Measurements from ENCODE around the gene VPS35L. TPM values are rescaled to one million over a fixed set of nuclear protein-coding genes. Genes with fewer than 3 reads are reported as not detected.
A peak's percentile ranks its signal among the peaks of the same experiment; 100 is the strongest.

Gene VPS35L
- total and polyA plus RNA-seq, 2 of the 13 experiments (the other 11 are each of a cell fraction or from before 2014, with no cell fraction given), result 1.4 to 1.6 TPM

DNA sequence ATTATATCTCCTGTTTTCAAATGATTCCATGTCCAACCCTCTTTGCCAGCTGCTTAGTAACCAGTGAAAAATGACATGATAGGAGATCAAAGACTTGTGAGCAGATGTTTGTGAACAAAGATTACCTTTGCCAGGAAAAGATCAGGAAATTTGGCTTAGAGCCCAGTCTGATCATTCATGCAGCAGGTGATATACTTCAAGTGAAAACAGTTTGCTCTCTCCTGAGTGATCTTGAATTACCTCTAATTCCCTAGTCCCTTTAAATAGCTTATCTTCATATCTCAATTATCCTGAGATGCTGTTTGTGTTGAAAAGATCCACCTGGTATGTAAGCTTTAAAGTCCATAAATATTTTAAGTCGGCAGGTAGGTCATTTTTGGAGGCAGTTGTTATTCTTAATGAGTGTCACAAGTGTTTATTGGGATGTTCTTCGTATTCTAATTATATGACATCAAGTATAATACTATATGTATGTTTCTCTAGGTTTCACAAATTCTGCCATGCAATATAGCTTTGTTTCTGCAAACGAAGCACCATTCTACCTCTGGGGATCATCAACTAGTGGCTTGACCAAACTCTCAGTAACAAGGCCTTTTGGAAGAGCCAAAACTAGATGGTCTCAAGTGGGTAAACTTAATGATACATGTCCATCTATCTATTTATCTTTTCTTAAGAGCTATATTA lies 13.2 kb upstream of the VPS35L start (continued):
- no peak for TF ChIP-seq ZNF572 (CRISPR knock-in tag; IDR thresholded peaks at IDR 0.05)
- no peak for TF ChIP-seq ZNF780A (CRISPR knock-in tag; IDR thresholded peaks at IDR 0.05)
- TF ChIP-seq ZNF121 (CRISPR knock-in tag; IDR thresholded peaks at IDR 0.05), result no peak
- TF ChIP-seq JARID2 (CRISPR knock-in tag; IDR thresholded peaks at IDR 0.05; ENCODE audit: insufficient replicate concordance), result no peak
- TF ChIP-seq, protein P1, sequence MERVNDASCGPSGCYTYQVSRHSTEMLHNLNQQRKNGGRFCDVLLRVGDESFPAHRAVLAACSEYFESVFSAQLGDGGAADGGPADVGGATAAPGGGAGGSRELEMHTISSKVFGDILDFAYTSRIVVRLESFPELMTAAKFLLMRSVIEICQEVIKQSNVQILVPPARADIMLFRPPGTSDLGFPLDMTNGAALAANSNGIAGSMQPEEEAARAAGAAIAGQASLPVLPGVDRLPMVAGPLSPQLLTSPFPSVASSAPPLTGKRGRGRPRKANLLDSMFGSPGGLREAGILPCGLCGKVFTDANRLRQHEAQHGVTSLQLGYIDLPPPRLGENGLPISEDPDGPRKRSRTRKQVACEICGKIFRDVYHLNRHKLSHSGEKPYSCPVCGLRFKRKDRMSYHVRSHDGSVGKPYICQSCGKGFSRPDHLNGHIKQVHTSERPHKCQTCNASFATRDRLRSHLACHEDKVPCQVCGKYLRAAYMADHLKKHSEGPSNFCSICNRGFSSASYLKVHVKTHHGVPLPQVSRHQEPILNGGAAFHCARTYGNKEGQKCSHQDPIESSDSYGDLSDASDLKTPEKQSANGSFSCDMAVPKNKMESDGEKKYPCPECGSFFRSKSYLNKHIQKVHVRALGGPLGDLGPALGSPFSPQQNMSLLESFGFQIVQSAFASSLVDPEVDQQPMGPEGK (CRISPR knock-in tag; IDR thresholded peaks at IDR 0.05), result 0 out of 2 replicates have a peak, but pooled peaks have one; percentile 18
- TF ChIP-seq PCBP2 (optimal IDR thresholded peaks at IDR 0.05; ENCODE audit: low read depth, low read length, poor library complexity, severe bottlenecking), result no peak
- TF ChIP-seq ZNF446 (CRISPR knock-in tag; IDR thresholded peaks at IDR 0.05), result no peak
- TF ChIP-seq ZNF709 (CRISPR knock-in tag; IDR thresholded peaks at IDR 0.05), result no peak
- peak; percentile 95 for TF ChIP-seq FOSL2 (CRISPR knock-in tag; IDR thresholded peaks at IDR 0.05)
- TF ChIP-seq ZNF552 (CRISPR knock-in tag; IDR thresholded peaks at IDR 0.05; ENCODE audit: borderline replicate concordance), result no peak
- TF ChIP-seq ZSCAN9 (CRISPR knock-in tag; IDR thresholded peaks at IDR 0.05; ENCODE audit: borderline replicate concordance), result peak; percentile 96
- TF ChIP-seq, protein P2, sequence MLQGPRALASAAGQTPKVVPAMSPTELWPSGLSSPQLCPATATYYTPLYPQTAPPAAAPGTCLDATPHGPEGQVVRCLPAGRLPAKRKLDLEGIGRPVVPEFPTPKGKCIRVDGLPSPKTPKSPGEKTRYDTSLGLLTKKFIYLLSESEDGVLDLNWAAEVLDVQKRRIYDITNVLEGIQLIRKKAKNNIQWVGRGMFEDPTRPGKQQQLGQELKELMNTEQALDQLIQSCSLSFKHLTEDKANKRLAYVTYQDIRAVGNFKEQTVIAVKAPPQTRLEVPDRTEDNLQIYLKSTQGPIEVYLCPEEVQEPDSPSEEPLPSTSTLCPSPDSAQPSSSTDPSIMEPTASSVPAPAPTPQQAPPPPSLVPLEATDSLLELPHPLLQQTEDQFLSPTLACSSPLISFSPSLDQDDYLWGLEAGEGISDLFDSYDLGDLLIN (CRISPR knock-in tag; IDR thresholded peaks at IDR 0.05; ENCODE audit: borderline replicate concordance), result no peak
- TF ChIP-seq, protein P3, sequence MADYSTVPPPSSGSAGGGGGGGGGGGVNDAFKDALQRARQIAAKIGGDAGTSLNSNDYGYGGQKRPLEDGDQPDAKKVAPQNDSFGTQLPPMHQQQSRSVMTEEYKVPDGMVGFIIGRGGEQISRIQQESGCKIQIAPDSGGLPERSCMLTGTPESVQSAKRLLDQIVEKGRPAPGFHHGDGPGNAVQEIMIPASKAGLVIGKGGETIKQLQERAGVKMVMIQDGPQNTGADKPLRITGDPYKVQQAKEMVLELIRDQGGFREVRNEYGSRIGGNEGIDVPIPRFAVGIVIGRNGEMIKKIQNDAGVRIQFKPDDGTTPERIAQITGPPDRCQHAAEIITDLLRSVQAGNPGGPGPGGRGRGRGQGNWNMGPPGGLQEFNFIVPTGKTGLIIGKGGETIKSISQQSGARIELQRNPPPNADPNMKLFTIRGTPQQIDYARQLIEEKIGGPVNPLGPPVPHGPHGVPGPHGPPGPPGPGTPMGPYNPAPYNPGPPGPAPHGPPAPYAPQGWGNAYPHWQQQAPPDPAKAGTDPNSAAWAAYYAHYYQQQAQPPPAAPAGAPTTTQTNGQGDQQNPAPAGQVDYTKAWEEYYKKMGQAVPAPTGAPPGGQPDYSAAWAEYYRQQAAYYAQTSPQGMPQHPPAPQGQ (CRISPR knock-in tag; IDR thresholded peaks at IDR 0.05; ENCODE audit: borderline replicate concordance), result no peak
- TF ChIP-seq, protein P4, sequence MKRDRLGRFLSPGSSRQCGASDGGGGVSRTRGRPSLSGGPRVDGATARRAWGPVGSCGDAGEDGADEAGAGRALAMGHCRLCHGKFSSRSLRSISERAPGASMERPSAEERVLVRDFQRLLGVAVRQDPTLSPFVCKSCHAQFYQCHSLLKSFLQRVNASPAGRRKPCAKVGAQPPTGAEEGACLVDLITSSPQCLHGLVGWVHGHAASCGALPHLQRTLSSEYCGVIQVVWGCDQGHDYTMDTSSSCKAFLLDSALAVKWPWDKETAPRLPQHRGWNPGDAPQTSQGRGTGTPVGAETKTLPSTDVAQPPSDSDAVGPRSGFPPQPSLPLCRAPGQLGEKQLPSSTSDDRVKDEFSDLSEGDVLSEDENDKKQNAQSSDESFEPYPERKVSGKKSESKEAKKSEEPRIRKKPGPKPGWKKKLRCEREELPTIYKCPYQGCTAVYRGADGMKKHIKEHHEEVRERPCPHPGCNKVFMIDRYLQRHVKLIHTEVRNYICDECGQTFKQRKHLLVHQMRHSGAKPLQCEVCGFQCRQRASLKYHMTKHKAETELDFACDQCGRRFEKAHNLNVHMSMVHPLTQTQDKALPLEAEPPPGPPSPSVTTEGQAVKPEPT (CRISPR knock-in tag; IDR thresholded peaks at IDR 0.05; ENCODE audit: low read depth), result no peak
- TF ChIP-seq, protein P5, sequence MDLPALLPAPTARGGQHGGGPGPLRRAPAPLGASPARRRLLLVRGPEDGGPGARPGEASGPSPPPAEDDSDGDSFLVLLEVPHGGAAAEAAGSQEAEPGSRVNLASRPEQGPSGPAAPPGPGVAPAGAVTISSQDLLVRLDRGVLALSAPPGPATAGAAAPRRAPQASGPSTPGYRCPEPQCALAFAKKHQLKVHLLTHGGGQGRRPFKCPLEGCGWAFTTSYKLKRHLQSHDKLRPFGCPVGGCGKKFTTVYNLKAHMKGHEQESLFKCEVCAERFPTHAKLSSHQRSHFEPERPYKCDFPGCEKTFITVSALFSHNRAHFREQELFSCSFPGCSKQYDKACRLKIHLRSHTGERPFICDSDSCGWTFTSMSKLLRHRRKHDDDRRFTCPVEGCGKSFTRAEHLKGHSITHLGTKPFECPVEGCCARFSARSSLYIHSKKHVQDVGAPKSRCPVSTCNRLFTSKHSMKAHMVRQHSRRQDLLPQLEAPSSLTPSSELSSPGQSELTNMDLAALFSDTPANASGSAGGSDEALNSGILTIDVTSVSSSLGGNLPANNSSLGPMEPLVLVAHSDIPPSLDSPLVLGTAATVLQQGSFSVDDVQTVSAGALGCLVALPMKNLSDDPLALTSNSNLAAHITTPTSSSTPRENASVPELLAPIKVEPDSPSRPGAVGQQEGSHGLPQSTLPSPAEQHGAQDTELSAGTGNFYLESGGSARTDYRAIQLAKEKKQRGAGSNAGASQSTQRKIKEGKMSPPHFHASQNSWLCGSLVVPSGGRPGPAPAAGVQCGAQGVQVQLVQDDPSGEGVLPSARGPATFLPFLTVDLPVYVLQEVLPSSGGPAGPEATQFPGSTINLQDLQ (CRISPR knock-in tag; IDR thresholded peaks at IDR 0.05), result no peak
- TF ChIP-seq ZNF775 (CRISPR knock-in tag; IDR thresholded peaks at IDR 0.05; ENCODE audit: borderline replicate concordance), result no peak
- TF ChIP-seq, protein P6, sequence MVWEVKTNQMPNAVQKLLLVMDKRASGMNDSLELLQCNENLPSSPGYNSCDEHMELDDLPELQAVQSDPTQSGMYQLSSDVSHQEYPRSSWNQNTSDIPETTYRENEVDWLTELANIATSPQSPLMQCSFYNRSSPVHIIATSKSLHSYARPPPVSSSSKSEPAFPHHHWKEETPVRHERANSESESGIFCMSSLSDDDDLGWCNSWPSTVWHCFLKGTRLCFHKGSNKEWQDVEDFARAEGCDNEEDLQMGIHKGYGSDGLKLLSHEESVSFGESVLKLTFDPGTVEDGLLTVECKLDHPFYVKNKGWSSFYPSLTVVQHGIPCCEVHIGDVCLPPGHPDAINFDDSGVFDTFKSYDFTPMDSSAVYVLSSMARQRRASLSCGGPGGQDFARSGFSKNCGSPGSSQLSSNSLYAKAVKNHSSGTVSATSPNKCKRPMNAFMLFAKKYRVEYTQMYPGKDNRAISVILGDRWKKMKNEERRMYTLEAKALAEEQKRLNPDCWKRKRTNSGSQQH (CRISPR knock-in tag; IDR thresholded peaks at IDR 0.05; ENCODE audit: low read depth), result 0 out of 2 replicates have a peak, but pooled peaks have one; percentile 46

All from HepG2 (cell line).